ENCODE measurements around the gene IFI27L2. TPM values are rescaled to one million over a fixed set of nuclear protein-coding genes. Genes with fewer than 3 reads are reported as not detected.

Gene IFI27L2
- total RNA-seq, 1 experiment from 2014 or later, result 56.9 TPM

- DNase-seq (ENCODE audit: low spot score), result no peak
Measured at GRCh38 chr14:94101748-94102147, 27.7 kb downstream of the IFI27L2 start.

- no peak for DNase-seq (ENCODE audit: low spot score)
Measured at GRCh38 chr14:94100847-94101246, 28.6 kb downstream of the IFI27L2 start.

DNA sequence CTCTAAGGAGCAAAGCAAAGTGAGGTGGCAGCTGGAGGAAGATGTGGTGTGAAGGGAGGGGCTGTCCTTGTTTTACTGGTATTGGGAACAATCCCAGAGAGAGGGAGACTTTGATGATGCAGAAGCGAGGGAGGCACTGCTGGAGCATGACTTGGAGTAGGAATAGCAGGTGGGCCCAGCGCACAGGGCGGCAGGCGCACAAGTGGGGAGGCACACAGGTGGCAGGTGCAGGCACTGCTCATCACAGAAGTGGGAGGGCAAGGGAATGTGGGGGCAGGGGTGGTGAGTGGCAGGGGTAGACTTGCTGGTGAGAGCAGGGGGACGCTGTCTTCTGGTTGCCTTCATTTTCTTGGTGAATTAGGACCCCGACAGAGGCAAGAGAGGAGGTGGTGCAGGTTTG, 30.4 kb downstream of the IFI27L2 start:
- DNase-seq (ENCODE audit: low spot score), result no peak

DNA sequence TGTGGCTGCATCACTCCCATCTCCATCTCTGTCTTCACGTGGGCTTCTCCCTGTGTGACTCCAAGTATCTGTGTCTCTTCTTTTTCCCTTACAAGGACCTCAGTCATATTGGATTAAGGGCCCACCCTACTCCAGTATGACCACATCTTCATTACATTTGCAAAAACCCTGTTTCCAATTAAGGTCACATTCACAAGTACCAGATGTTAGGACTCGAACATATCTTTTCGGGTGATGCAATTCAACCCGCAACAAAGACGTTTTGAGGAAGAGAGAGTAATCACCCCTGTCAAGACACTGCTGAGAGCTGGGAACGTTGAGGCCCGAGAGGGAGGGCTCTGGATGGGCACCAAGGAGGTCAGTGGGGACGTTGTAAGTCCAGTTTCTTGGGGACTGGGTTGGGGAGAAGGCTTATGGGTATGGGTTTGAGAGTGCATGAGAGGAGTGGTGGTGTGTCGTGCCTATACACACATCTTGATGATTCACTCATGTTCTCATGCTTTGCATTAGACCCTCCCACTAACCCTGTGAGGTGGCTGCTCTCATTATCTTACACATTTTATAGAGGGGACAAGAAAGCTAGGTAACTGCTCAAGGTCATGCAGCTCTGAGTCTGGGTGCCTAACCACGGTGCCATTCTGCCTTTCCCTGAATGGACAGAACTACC, 30.9 kb downstream of the IFI27L2 start:
- no peak for DNase-seq (ENCODE audit: low spot score)

GRCh38 chr14:94097091-94097490, 32.3 kb downstream of the IFI27L2 start:
- DNase-seq (ENCODE audit: low spot score), result no peak

- no peak for DNase-seq (ENCODE audit: low spot score)
Measured at GRCh38 chr14:94093418-94093817, 36.0 kb downstream of the IFI27L2 start.

- DNase-seq (ENCODE audit: low spot score), result no peak
Measured at GRCh38 chr14:94089479-94089878, 39.9 kb downstream of the IFI27L2 start.

- DNase-seq (ENCODE audit: low spot score), result no peak
Measured at GRCh38 chr14:94088516-94088915, 40.9 kb downstream of the IFI27L2 start.

DNA sequence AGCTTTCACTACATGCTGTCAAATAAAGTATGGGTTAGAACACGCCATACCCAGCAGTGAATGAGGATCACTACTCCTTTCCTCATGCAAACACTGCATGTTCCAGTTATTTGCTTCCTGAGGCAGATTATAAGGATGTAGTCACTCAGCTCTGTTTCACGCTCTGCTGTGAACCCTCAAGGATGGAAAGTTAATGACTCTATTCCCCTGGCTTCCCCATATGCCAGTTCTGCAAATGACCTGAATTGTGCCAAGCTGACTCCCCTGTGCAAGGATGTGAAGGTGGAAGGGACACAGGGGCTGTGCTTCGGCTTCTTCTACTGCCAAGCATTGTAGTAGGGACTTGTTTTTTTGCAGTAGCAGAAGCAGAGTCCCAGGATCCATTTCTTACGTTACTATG, 41.5 kb downstream of the IFI27L2 start:
- no peak for DNase-seq (ENCODE audit: low spot score)

DNA sequence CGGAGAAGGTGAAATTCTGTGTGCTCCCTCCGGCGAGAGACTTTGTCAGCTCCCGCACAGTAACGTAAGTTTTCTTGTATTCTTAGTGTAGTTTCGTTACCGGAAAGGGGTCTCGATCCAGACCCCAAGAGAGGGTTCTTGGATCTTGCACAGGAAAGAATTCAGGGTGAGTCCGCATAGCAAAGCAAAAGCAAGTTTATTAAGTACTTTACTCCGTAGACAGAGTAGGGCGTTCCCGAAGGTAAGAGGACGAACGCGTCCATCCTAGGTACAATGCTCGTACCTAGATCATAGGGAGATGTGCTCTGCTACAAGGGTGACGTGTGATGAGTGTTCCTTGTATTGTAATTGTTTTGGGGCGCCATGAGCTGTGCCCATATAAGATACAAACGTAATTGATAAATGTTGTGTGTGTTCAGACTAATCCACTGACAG, 48.0 kb downstream of the IFI27L2 start:
- DNase-seq (ENCODE audit: low spot score), result no peak

DNA sequence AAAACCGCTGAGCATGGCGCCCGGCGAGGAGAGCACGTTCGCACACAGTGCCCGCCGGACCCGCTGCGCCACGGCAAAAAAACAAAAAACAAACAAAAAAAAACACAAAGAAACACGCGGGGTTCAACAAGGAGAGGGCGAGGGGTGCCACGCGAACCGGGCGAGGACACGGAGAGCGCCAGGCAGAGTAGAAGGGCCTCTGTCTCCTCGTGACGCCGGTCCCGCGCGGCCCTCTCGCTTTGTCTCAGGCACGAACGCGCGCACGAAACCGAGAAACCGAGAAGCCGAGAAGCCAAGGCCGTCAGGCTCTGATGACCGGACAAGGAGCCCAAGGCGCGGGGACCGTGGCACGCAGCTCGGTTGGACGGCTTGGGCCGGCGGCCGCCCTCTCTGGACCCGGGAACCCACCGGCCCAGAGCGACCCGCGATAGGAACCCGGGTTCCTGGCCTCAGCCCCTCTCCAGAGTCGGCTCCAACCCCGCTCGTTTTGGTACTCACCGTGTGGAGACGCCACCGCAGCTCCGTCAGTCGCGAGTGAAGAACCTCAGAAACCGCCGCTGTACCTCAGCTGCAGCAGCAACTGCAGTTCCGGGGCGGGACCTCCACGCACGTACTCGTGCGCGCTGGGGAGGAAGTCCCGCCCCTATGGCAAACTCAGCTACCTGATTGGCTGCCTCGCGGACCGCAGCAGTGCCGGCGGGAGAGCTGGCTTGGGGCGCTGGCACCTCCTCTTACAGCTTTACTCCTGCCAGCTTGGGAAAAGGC, 48.6 kb downstream of the IFI27L2 start, which contains the start of the genes DDX24 and IFI27L1:
Gene DDX24, minus strand, starts transcription at position 582 of the 765 bp plus-strand sequence. CDS start 1,460 bp downstream, outside the sequence.
Gene IFI27L1, plus strand, starts transcription at position 690 of the 765 bp plus-strand sequence. CDS start 15,628 bp downstream, outside the sequence.
- peak; percentile 88 for DNase-seq (ENCODE audit: low spot score)

DNA sequence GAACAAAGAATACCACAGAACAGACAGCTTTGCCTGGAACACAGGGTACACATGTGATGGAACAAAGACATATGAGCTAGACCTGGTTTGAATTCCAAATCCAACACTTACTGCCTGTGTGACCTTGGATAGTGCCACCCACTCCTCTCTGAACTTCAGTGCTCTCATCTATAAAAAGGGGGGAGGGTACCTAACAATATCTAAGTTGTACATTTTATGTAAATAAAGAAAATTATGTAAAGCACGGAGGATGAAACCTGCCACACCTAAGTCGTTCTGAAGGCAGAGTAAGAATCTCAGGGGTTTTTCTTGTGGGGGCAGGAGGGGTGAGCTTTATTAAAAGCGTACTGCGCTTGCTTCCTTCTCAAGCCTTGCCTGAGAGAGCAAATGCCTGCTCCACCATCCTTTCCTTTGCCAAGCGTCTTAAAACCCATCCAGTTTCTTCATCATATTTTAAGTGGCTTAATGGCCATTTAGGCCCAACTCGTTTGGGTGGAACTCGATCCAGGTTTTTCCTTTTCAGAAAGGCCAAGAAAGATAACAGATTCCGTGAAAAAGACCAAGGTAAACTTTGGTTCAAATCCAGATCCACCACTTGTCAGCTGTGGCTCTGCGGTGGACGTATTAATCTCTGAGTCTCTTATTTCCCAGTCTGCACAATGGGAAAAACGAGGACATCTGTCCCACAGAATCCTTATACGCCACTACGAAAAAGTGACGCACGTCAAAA, 49.3 kb downstream of the IFI27L2 start:
- DNase-seq (ENCODE audit: low spot score), result no peak

DNA sequence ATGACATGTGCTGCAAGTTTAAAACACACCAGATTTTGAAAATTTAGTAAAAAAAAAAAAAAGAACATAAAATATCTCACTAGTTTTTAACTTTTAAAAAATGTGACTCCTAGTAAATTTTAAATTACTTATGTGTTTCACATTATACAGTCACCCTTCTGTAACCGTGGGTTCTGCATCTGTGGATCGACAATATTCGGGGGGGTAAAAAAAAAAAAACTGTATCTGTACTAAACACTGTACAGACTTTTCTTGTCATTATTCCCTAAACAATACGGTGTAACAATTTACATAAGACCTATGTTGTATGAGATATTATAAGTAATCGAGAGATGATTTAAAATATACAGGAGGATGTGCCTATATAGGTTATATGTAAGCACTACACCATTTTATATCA, 51.6 kb downstream of the IFI27L2 start:
- no peak for DNase-seq (ENCODE audit: low spot score)

Other genes with a start within 250 kb of the IFI27L2 start
- gene FAM181A, start 202.3 kb downstream of the IFI27L2 start, total RNA-seq (2014; rRNA removed; shearing (Covaris generic)), result not detected in 2 replicates
- gene ASB2, start 153.0 kb downstream of the IFI27L2 start, total RNA-seq (2014; rRNA removed; shearing (Covaris generic)), result 0.05 and 0.16 TPM in 2 replicates
- not detected in 2 replicates for gene CCDC197, start 132.3 kb downstream of the IFI27L2 start, total RNA-seq (2014; rRNA removed; shearing (Covaris generic))
- gene OTUB2, start 103.3 kb downstream of the IFI27L2 start, total RNA-seq (2014; rRNA removed; shearing (Covaris generic)), result 2.3 and 2.4 TPM in 2 replicates
- gene DDX24, start 48.4 kb downstream of the IFI27L2 start, total RNA-seq (2014; rRNA removed; shearing (Covaris generic)), result 66.9 and 67.7 TPM in 2 replicates
- gene IFI27L1, start 48.3 kb downstream of the IFI27L2 start, total RNA-seq (2014; rRNA removed; shearing (Covaris generic)), result 9.6 and 12.7 TPM in 2 replicates
- gene IFI27, start 18.9 kb downstream of the IFI27L2 start, total RNA-seq (2014; rRNA removed; shearing (Covaris generic)), result 481 and 816 TPM in 2 replicates
- gene PPP4R4, start 44.7 kb upstream of the IFI27L2 start, total RNA-seq (2014; rRNA removed; shearing (Covaris generic)), result 0.03 and 0.94 TPM in 2 replicates
- gene SERPINA10, start 163.7 kb upstream of the IFI27L2 start, total RNA-seq (2014; rRNA removed; shearing (Covaris generic)), result not detected in 2 replicates
- 0.99 and 1.2 TPM in 2 replicates for gene SERPINA6, start 193.7 kb upstream of the IFI27L2 start, total RNA-seq (2014; rRNA removed; shearing (Covaris generic))
- not detected in 2 replicates for gene SERPINA2, start 237.1 kb upstream of the IFI27L2 start, total RNA-seq (2014; rRNA removed; shearing (Covaris generic))

All from HT-29 (cell line).